CD4-positive, alpha-beta T cell treated with Interleukin-1 beta for 1 hour (primary cell): ENCODE data around the gene MAPK4.
"Not testable (repeated sequence)": the region's sequence is repeated elsewhere in the genome, so short reads cannot be mapped to it uniquely, and the experiment has no call there.

Experiments used
- DNase-seq, 2 donors: peaks; one replicate each; pipeline ENCODE4 v3.0.0-alpha.2; 2020 to 2022

The MAPK4 gene

GRCh38 chr18:50694147-50694546 is 134.3 kb downstream of the MAPK4 start:
- DNase-seq, result no peak

GRCh38 chr18:50695431-50696176 is 135.7 kb downstream of the MAPK4 start:
- DNase-seq, result no peak

- no peak for DNase-seq
Measured at GRCh38 chr18:50696436-50696835, 136.5 kb downstream of the MAPK4 start.

- no peak for DNase-seq
Measured at GRCh38 chr18:50696929-50697328, 137.0 kb downstream of the MAPK4 start.

GRCh38 chr18:50697509-50697908 is 137.6 kb downstream of the MAPK4 start:
- DNase-seq, result no peak

- DNase-seq, result no peak
Measured at GRCh38 chr18:50700245-50701165, 140.6 kb downstream of the MAPK4 start.

- DNase-seq, result no peak
Measured at GRCh38 chr18:50704357-50704940, 144.6 kb downstream of the MAPK4 start.

GRCh38 chr18:50706199-50706598 is 146.3 kb downstream of the MAPK4 start:
- DNase-seq, result no peak

- DNase-seq, result no peak
Measured at GRCh38 chr18:50706651-50707050, 146.8 kb downstream of the MAPK4 start.

GRCh38 chr18:50707297-50707696 is 147.4 kb downstream of the MAPK4 start:
- DNase-seq, result not testable (repeated sequence)

- no peak for DNase-seq
Measured at GRCh38 chr18:50707855-50708469, 148.1 kb downstream of the MAPK4 start.

- DNase-seq, result no peak
Measured at GRCh38 chr18:50709193-50709592, 149.3 kb downstream of the MAPK4 start.

GRCh38 chr18:50711386-50711785 is 151.5 kb downstream of the MAPK4 start:
- no peak for DNase-seq

- no peak for DNase-seq
Measured at GRCh38 chr18:50715919-50716318, 156.0 kb downstream of the MAPK4 start.

GRCh38 chr18:50716902-50717301 is 157.0 kb downstream of the MAPK4 start:
- DNase-seq, result no peak

- DNase-seq, result no peak
Measured at GRCh38 chr18:50717563-50717962, 157.7 kb downstream of the MAPK4 start.

GRCh38 chr18:50719471-50720324 is 159.8 kb downstream of the MAPK4 start:
- no peak for DNase-seq

GRCh38 chr18:50720325-50720674 is 160.4 kb downstream of the MAPK4 start:
- DNase-seq, result no peak

- no peak for DNase-seq
Measured at GRCh38 chr18:50721006-50721405, 161.1 kb downstream of the MAPK4 start.

- DNase-seq, result no peak
Measured at GRCh38 chr18:50721451-50722120, 161.7 kb downstream of the MAPK4 start.

- no peak for DNase-seq
Measured at GRCh38 chr18:50722311-50722710, 162.4 kb downstream of the MAPK4 start.

GRCh38 chr18:50724751-50725151 is 164.9 kb downstream of the MAPK4 start:
- DNase-seq, result no peak
